GM12878 (cell line): ENCODE results near the gene WWOX. TPM values are rescaled to one million over a fixed set of nuclear protein-coding genes. Genes with fewer than 3 reads are reported as not detected.

Experiments used
- ATAC-seq: fragments of 200-7000 bp; cut with Tn5 transposase; 3 replicates; pipeline ENCODE4 v1.9.1; 2020; ENCODE audit warnings: mild to moderate bottlenecking, moderate library complexity
- BruUV-seq: library from RNA; stranded (reverse); fragments of 400-500 nt; replicated peaks from 2 replicates; lab custom pipeline; 2021; lab: Mats Ljungman, UMichigan
- CTCF ChIA-PET: fragments of 300-600 bp; sonication (Branson Sonifier 250); formaldehyde crosslinking; extraction: SDS; loops from one replicate; lab custom pipeline; 2021; ENCODE audit warnings: inconsistent platforms; lab: Yijun Ruan, JAX
- POLR2A ChIA-PET: fragments of 350-600 bp; formaldehyde crosslinking; extraction: SDS; loops from one replicate; lab custom pipeline; 2021; ENCODE audit warnings: inconsistent platforms; lab: Charles Lee
- RAD21 ChIA-PET: fragments of 300-600 bp; sonication (Branson Sonifier 250); formaldehyde crosslinking; loops from one replicate; lab custom pipeline; 2023; ENCODE audit warnings: antibody characterized with exemption; ENCODE audit not compliant: unreplicated experiment; lab: Charles Lee
- SMC1A ChIA-PET: fragments of 300-600 bp; sonication (Branson Sonifier 250); formaldehyde crosslinking; loops from one replicate; lab custom pipeline; 2023; ENCODE audit not compliant: unreplicated experiment, uncharacterized antibody; lab: Charles Lee
- DNase-seq: peaks from one replicate; pipeline ENCODE4 v3.0.0-alpha.2; 2011; ENCODE audit warnings: low read depth, low spot score
- FAIRE-seq: peaks from 3 replicates; lab custom pipeline; 2011; peaks lifted over from hg19 to GRCh38; lab: Jason Lieb, UNC
- H2AFZ ChIP-seq: 2 replicates; pipeline ENCODE4 v1.6.0; 2011; ENCODE audit warnings: low read depth, low read length, control low read depth; ENCODE audit not compliant: control insufficient read depth
- H3K27ac ChIP-seq: 2 replicates; pipeline ENCODE4 v1.5.1; 2011; ENCODE audit warnings: control low read depth; ENCODE audit not compliant: control insufficient read depth, insufficient read depth
- H3K27me3 ChIP-seq, 2 experiments: replicated peaks in 1 of 2; 2 replicates each; pipeline versions ENCODE4 v1.6.0 to v1.6.1; 2011; ENCODE audit warnings: low read length in 1 of 2; ENCODE audit not compliant: control insufficient read depth in 2 of 2, insufficient read depth in 2 of 2
- H3K36me3 ChIP-seq, 2 experiments: 2 replicates each; pipeline ENCODE4 v1.5.1; 2011; ENCODE audit warnings: low read length in 1 of 2; ENCODE audit not compliant: control insufficient read depth in 2 of 2, insufficient read depth in 2 of 2
- H3K4me1 ChIP-seq: 2 replicates; pipeline ENCODE4 v1.6.1; 2011; ENCODE audit warnings: mild to moderate bottlenecking, low read length, moderate library complexity, mixed read lengths; ENCODE audit not compliant: control insufficient read depth, insufficient read depth
- H3K4me2 ChIP-seq: 2 replicates; pipeline ENCODE4 v1.6.0; 2011; ENCODE audit warnings: control low read depth; ENCODE audit not compliant: control insufficient read depth, insufficient read depth
- H3K4me3 ChIP-seq: fragments of 200-600 bp; sonication (generic); 2 replicates; pipeline ENCODE4 v1.5.1; 2016
- H3K79me2 ChIP-seq: 2 replicates; pipeline ENCODE4 v1.6.0; 2011; ENCODE audit warnings: low read length; ENCODE audit not compliant: control insufficient read depth, insufficient read depth
- H3K9ac ChIP-seq: 2 replicates; pipeline ENCODE4 v1.8.0; 2011; ENCODE audit warnings: low read length, control low read depth, mixed read lengths; ENCODE audit not compliant: control insufficient read depth, insufficient read depth
- H3K9me3 ChIP-seq: replicated peaks from 3 replicates; pipeline ENCODE4 v1.5.1; 2011; ENCODE audit warnings: mild to moderate bottlenecking, low read length; ENCODE audit not compliant: control insufficient read depth, insufficient read depth
- H4K20me1 ChIP-seq: 2 replicates; pipeline ENCODE4 v1.6.0; 2011; ENCODE audit not compliant: control insufficient read depth, insufficient read depth
- BMI1 ChIP-seq: fragments of 450-650 bp; IDR thresholded peaks from 2 replicates; pipeline ENCODE4 v1.6.1; 2016; ENCODE audit warnings: mild to moderate bottlenecking, moderate library complexity, borderline replicate concordance
- CBFB ChIP-seq: IDR thresholded peaks from 2 replicates; pipeline ENCODE4 v1.6.1; 2016; ENCODE audit warnings: antibody characterized with exemption, low read depth
- FOXM1 ChIP-seq: IDR thresholded peaks from 2 replicates; pipeline ENCODE4 v1.6.1; 2012; ENCODE audit warnings: low read depth, mild to moderate bottlenecking, inconsistent platforms, low read length, moderate library complexity
- KAT2A ChIP-seq: conservative IDR thresholded peaks from 2 replicates; pipeline ENCODE4 v1.6.1; 2011; ENCODE audit warnings: low read depth, low read length; ENCODE audit not compliant: control insufficient read depth
- KLF5 ChIP-seq: fragments of 450-650 bp; IDR thresholded peaks from 2 replicates; pipeline ENCODE4 v1.6.1; 2014; ENCODE audit warnings: mild to moderate bottlenecking; ENCODE audit not compliant: partially characterized antibody
- MEF2A ChIP-seq: IDR thresholded peaks from 2 replicates; pipeline ENCODE4 v1.6.1; 2011; ENCODE audit warnings: low read depth, mild to moderate bottlenecking, low read length, moderate library complexity; ENCODE audit not compliant: insufficient read depth
- MXI1 ChIP-seq: fragments of 150-350 bp; IDR thresholded peaks from 2 replicates; pipeline ENCODE4 v1.6.1; 2011; ENCODE audit warnings: low read depth, mild to moderate bottlenecking, inconsistent platforms, low read length, improper control_type of control experiment
- RBBP5 ChIP-seq: fragments of 200-600 bp; sonication (generic); conservative IDR thresholded peaks from 2 replicates; pipeline ENCODE4 v1.6.1; 2016
- REST ChIP-seq: IDR thresholded peaks from 2 replicates; pipeline ENCODE4 v1.6.1; 2012; ENCODE audit warnings: mild to moderate bottlenecking, low read depth, low read length
- RFX5 ChIP-seq: IDR thresholded peaks from 2 replicates; pipeline ENCODE4 v1.6.1; 2011; ENCODE audit warnings: low read depth, low read length, improper control_type of control experiment
- SMAD1 ChIP-seq: fragments of 450-650 bp; IDR thresholded peaks from 2 replicates; pipeline ENCODE4 v1.6.1; 2018; ENCODE audit warnings: mild to moderate bottlenecking, low read depth; ENCODE audit not compliant: partially characterized antibody
- TARDBP ChIP-seq: IDR thresholded peaks from 2 replicates; pipeline ENCODE4 v1.6.1; 2016; ENCODE audit warnings: borderline replicate concordance
- ZNF622 ChIP-seq: fragments of 450-650 bp; IDR thresholded peaks from 2 replicates; pipeline ENCODE4 v1.6.1; 2017; ENCODE audit warnings: mild to moderate bottlenecking, inconsistent platforms
- WGBS: methylation state at CpG from one replicate; pipeline ENCODE4 v1.1.6; 2016; ENCODE audit warnings: low lambda C conversion rate; ENCODE audit not compliant: insufficient replicate concordance, insufficient coverage; ENCODE audit errors: missing lambda C conversion rate; 5-methylcytosine and 5-hydroxymethylcytosine counted together
- in situ Hi-C: fragments of 300-500 bp; cut with MboI; formaldehyde crosslinking; loops from 9 replicates; pipeline ENCODE4 v1.14.3; 2018; ENCODE audit warnings: mixed read lengths
- intact Hi-C: fragments of 100-400 bp; cut with micrococcal nuclease; formaldehyde crosslinking; loops from one replicate; pipeline ENCODE4 v1.14.2; 2022; ENCODE audit not compliant: unreplicated experiment
- polyA plus RNA-seq, 11 experiments: library from polyadenylated mRNA; depleted of rRNA in 4 of 11; unstranded in 6 of 11; stranded (reverse) in 5 of 11; fragments of >200 nt; fragmentation: Nextera tagmentation in 4 of 11; fragmentation: Illumina TruSeq in 1 of 11; extraction: Ambion mirVana in 4 of 11; extraction: Trizol in 1 of 11; gene quantifications; 1 replicate in 1 of 11; 2 replicates in 10 of 11; pipeline versions ENCODE4 v1.2.1 to v1.2.3, GENCODE V29; 2011 to 2016; ENCODE audit warnings: inconsistent platforms in 2 of 11, missing spikeins in 2 of 11, low read depth in 1 of 11
- total RNA-seq, 4 experiments: library from RNA; depleted of rRNA in 3 of 4; stranded (reverse); fragments of >200 nt in 3 of 4; fragmentation: Illumina TruSeq in 1 of 4; extraction: Trizol in 1 of 4; gene quantifications; 2 replicates each; pipeline versions ENCODE4 v1.2.1 to v1.2.3, GENCODE V29; 2013 to 2021

Gene WWOX
- total and polyA plus RNA-seq, 10 of the 15 experiments (the other 5 are each of a cell fraction or from before 2014, with no cell fraction given): 2.8 to 24.4 (median 17.8) TPM

GRCh38 chr16:78175287-78175686, 75.8 kb downstream of the WWOX start (continued):
- TF ChIP-seq KAT2A (no peak), CBFB (no peak), MXI1 (no peak)

GRCh38 chr16:78176435-78176834, 77.0 kb downstream of the WWOX start:
- Histone ChIP-seq H3K27me3 (no peaks in the 10 kb centered on the region), H3K9me3 (no peaks in the 10 kb centered on the region), H3K9ac (no peak overlapping the region), H3K27ac (no peak overlapping the region), H2AFZ (no peak overlapping the region), H4K20me1 (no peaks in the 10 kb centered on the region), H3K79me2 (no peaks in the 10 kb centered on the region), H3K36me3 (no peaks in the 10 kb centered on the region), H3K4me2 (no peak overlapping the region), H3K4me1 (no peaks in the 10 kb centered on the region), H3K4me3 (no peak overlapping the region)
- no peak for DNase-seq
- FAIRE-seq: no peak
- no TSS peak for BruUV-seq
- intact Hi-C loops: no loop called here
- SMC1A ChIA-PET: no interaction called here
- RAD21 ChIA-PET: no interaction called here
- CTCF ChIA-PET: no interaction called here
- in situ Hi-C loops: no loop called here
- no peak for ATAC-seq
- POLR2A ChIA-PET: no interaction called here
- TF ChIP-seq RFX5: no peak
- no peak for TF ChIP-seq REST
- TF ChIP-seq ZNF622: no peak
- TF ChIP-seq MXI1: no peak
- no peak for TF ChIP-seq SMAD1
- TF ChIP-seq MEF2A: no peak
- no peak for TF ChIP-seq KLF5
- no peak for TF ChIP-seq TARDBP
- no peak for TF ChIP-seq RBBP5
- TF ChIP-seq FOXM1: no peak
- no peak for TF ChIP-seq BMI1
- WGBS: 92% methylated on average over 5 of the region's 5 CpGs
